ENCODE measurements around the gene NFATC2IP.

DNA sequence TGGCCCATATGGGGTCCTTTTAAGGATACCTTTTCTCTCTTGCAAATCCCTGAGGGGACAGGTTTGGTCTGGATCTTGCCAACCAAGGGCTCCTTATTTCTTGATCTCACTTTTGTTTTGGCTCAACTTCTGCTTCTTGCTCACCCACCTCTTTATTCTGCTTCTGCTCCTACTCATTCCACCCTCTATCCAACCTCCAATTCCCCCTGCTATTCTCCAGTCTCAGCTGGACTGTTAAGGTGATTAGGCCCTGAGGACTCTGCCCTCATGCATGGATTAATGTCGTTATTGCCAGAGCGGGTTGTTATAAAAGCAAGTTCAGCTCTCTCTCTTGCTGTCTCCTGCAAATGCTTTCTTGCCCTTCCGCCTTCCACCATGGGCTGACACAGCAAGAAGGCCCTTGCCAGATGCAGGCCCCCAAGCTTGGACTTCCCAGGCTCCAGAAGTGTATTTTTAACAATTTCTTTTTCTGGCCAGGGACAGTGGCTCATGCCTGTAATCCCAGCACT lies 63.9 kb downstream of the NFATC2IP start:
- no peak for TF ChIP-seq CTCF (IDR thresholded peaks at IDR 0.05)
- TF ChIP-seq POLR2A (IDR thresholded peaks at IDR 0.05): no peak
- TF ChIP-seq POLR2AphosphoS5 (IDR thresholded peaks at IDR 0.05; ENCODE audit: insufficient read depth in 1 of 2, low read depth in 1 of 2): no peak
